Glutamatergic neuron (in vitro differentiated cells): Measurements from ENCODE around the gene KDM1B. TPM values are rescaled to one million over a fixed set of nuclear protein-coding genes. Genes with fewer than 3 reads are reported as not detected.
A peak's percentile ranks its signal among the peaks of the same experiment; 100 is the strongest.
"Not testable (repeated sequence)": the region's sequence is repeated elsewhere in the genome, so short reads cannot be mapped to it uniquely, and the experiment has no call there.

ENCODE experiments used
- DNase-seq: peaks from one replicate; pipeline ENCODE4 v3.0.0; 2022
- H3K27ac Mint-ChIP-seq: one replicate; pipeline ENCODE4 v1.8.0; 2020; ENCODE audit warnings: mild to moderate bottlenecking, mixed read lengths, inconsistent platforms; ENCODE audit not compliant: unreplicated experiment
- H3K27me3 Mint-ChIP-seq: one replicate; pipeline ENCODE4 v1.8.0; 2020; ENCODE audit warnings: mild to moderate bottlenecking, moderate library complexity, mixed read lengths, inconsistent platforms; ENCODE audit not compliant: unreplicated experiment
- H3K36me3 Mint-ChIP-seq: one replicate; pipeline ENCODE4 v1.8.0; 2020; ENCODE audit warnings: mild to moderate bottlenecking, mixed read lengths, inconsistent platforms; ENCODE audit not compliant: unreplicated experiment
- H3K4me1 Mint-ChIP-seq: one replicate; pipeline ENCODE4 v1.8.0; 2020; ENCODE audit warnings: mild to moderate bottlenecking, low read depth, mixed read lengths, inconsistent platforms; ENCODE audit not compliant: unreplicated experiment
- H3K4me3 Mint-ChIP-seq: one replicate; pipeline ENCODE4 v1.8.0; 2020; ENCODE audit warnings: mild to moderate bottlenecking, mixed read lengths, inconsistent platforms; ENCODE audit not compliant: unreplicated experiment
- H3K9me3 Mint-ChIP-seq: one replicate; pipeline ENCODE4 v1.8.0; 2020; ENCODE audit warnings: mild to moderate bottlenecking, moderate library complexity, mixed read lengths, inconsistent platforms; ENCODE audit not compliant: unreplicated experiment
- total RNA-seq: library from RNA; stranded (reverse); fragmentation: NEBNext Ultra II Directional; extraction: Animal tissue kit (Norgen Biotek cat#: 25700); gene quantifications from one replicate; pipeline ENCODE4 v1.2.1, GENCODE V29; 2021; ENCODE audit not compliant: unreplicated experiment
- TF ChIP-seq, protein P1 (sequence below): fragments of 200-600 bp; sonication (generic); IDR thresholded peaks from one replicate; pipeline ENCODE4 v1.5.0; 2021; ENCODE audit not compliant: partially characterized antibody, unreplicated experiment

KDM1B gene
- total RNA-seq, 1 donor from 2014 or later = 21.1 TPM

DNA sequence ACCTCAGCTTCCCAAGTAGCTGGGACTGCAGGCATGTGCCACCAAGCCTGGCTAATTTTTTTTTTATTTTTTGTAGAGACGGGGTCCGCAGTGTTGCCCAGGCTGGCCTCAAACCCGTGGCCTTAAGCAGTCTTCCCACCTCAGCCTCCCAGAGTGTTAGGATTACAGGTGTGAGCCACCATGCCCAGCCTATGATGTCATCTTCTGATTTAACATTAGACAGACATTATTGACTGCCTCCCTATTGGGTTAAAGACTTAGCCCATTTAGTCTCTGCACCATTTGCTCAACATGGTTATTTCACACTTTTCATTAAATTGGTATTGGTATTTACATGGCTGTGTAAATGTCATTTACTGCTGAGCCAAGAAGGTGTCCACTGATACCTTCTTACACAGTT lies 63.0 kb downstream of the KDM1B start:
- H3K27me3 Mint-ChIP-seq = peaks cover 1% of the 10 kb centered on the region
- no peak overlapping the region for H3K4me3 Mint-ChIP-seq
- H3K36me3 Mint-ChIP-seq = peaks cover 16% of the 10 kb centered on the region
- TF ChIP-seq, protein P1, sequence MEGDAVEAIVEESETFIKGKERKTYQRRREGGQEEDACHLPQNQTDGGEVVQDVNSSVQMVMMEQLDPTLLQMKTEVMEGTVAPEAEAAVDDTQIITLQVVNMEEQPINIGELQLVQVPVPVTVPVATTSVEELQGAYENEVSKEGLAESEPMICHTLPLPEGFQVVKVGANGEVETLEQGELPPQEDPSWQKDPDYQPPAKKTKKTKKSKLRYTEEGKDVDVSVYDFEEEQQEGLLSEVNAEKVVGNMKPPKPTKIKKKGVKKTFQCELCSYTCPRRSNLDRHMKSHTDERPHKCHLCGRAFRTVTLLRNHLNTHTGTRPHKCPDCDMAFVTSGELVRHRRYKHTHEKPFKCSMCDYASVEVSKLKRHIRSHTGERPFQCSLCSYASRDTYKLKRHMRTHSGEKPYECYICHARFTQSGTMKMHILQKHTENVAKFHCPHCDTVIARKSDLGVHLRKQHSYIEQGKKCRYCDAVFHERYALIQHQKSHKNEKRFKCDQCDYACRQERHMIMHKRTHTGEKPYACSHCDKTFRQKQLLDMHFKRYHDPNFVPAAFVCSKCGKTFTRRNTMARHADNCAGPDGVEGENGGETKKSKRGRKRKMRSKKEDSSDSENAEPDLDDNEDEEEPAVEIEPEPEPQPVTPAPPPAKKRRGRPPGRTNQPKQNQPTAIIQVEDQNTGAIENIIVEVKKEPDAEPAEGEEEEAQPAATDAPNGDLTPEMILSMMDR = no peak
- peaks cover 2% of the 10 kb centered on the region for H3K9me3 Mint-ChIP-seq
- DNase-seq = no peak
- peaks cover 2% of the 10 kb centered on the region for H3K4me1 Mint-ChIP-seq
- H3K27ac Mint-ChIP-seq = no peak overlapping the region

DNA sequence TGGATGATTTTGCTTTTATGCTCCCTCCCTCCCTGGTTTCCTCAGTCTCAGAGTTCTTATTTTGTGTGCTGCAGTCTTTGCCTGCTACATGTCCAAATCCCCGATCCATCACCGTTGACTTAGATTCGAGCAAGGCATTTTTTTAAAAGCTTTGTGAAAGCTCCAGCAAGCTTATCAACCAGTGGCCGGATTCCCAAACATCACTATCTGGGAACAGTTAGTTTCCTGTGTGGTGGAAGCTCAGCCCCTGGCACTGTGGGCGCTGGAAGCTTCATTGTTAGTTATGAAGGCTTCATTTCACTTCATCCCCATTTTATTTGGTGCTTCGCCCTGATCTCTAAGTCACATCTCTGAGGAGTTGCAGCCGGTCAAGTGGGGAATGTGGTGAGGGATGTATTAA lies 64.4 kb downstream of the KDM1B start:
- no peak for DNase-seq
- Mint-ChIP-seq H3K27ac (no peak overlapping the region), H3K36me3 (peaks cover 9% of the 10 kb centered on the region), H3K9me3 (peaks cover 2% of the 10 kb centered on the region), H3K27me3 (peaks cover 1% of the 10 kb centered on the region), H3K4me3 (no peak overlapping the region), H3K4me1 (no peaks in the 10 kb centered on the region)
- TF ChIP-seq, protein P1 = no peak

DNA sequence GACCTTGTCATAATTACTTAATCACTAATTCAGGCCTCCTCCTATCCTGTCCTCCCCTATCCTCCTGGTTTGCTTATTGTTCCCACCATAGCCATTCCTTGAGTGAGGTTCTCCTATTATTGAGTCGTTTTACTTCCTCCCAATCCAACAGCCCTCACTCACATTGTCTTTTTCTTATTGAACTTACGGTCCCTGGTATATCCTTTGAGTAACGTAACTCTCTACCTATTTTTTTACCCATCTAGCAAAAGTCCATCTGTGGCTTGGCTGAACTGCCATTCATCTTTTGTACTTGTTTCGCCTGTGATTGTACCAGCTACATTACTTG lies 66.0 kb downstream of the KDM1B start:
- Mint-ChIP-seq H3K36me3 (peaks cover 9% of the 10 kb centered on the region), H3K27ac (no peak overlapping the region), H3K9me3 (peaks cover 2% of the 10 kb centered on the region), H3K4me1 (no peaks in the 10 kb centered on the region), H3K4me3 (no peak overlapping the region), H3K27me3 (peaks cover 1% of the 10 kb centered on the region)
- TF ChIP-seq, protein P1 = no peak
- DNase-seq = no peak

DNA sequence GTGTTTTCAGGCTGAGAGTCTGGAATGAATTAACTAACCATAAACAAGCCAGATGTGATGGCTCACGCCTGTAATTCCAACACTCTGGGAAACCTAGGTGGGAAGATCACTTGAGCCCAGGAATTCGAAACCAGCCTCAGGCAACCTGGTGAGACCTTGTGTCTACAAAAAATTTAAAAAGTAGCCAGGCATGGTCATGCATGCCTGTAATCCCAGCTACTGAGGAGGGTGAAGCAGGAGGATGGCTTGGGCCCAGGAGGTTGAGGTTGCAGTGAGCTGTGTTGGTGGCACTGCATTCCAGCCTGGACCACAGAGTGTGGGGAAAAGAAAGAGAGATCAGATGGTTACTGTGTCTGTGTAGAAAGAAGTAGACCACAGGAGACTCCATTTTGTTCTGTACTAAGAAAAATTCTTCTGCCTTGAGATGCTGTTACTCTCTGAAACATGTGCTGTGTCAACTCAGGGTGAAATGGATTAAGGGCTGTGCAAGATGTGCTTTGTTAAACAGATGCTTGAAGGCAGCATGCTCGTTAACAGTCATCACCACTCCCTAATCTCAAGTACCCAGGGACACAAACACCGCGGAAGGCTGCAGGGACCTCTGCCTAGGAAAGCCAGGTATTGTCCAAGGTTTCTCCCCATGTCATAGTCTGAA lies 71.4 kb downstream of the KDM1B start:
- not testable (repeated sequence) for DNase-seq, H3K4me1 Mint-ChIP-seq, H3K27me3 Mint-ChIP-seq, H3K27ac Mint-ChIP-seq
- peaks cover 15% of the 10 kb centered on the region for H3K9me3 Mint-ChIP-seq
- peaks cover 30% of the 10 kb centered on the region for H3K36me3 Mint-ChIP-seq
- H3K4me3 Mint-ChIP-seq = peak overlapping the region; percentile 6

DNA sequence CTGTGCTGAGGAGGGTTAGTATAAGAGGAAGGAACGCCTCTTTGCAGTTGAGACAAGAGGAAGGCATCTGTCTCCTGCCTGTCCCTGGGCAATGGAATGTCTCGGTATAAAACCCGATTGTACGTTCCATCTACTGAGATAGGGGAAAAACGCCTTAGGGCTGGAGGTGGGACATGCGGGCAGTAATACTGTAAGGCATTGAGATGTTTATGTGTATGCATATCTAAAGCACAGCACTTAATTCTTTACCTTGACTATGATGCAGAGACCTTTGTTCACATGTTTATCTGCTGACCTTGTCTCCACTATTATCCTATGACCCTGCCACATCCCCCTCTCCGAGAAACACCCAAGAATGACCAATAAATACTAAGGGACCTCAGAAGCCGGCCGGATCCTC lies 71.9 kb downstream of the KDM1B start:
- H3K27ac Mint-ChIP-seq, H3K4me3 Mint-ChIP-seq, H3K27me3 Mint-ChIP-seq, DNase-seq, H3K4me1 Mint-ChIP-seq: not testable (repeated sequence)
- Mint-ChIP-seq H3K36me3 (peaks cover 36% of the 10 kb centered on the region), H3K9me3 (peaks cover 19% of the 10 kb centered on the region)

DNA sequence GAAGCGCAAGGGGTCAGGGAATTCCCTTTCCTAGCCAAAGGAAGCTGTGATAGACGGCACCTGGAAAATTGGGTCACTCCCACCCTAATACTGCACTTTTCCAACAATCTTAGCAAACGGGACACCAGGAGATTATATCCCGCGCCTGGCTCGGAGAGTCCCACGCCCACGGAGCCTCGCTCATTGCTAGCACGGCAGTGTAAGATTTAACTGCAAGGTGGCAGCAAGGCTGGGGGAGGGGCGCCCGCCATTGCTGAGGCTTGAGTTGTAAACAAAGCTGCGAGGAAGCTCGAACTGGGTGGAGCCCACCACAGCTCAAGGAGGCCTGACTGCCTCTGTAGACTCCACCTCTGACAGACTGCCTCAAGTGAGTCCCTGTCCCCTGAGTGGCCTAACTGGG lies 73.4 kb downstream of the KDM1B start:
- not testable (repeated sequence) for H3K27me3 Mint-ChIP-seq, DNase-seq, H3K27ac Mint-ChIP-seq, H3K4me3 Mint-ChIP-seq, H3K4me1 Mint-ChIP-seq
- Mint-ChIP-seq H3K9me3 (peaks cover 19% of the 10 kb centered on the region), H3K36me3 (peaks cover 43% of the 10 kb centered on the region)

DNA sequence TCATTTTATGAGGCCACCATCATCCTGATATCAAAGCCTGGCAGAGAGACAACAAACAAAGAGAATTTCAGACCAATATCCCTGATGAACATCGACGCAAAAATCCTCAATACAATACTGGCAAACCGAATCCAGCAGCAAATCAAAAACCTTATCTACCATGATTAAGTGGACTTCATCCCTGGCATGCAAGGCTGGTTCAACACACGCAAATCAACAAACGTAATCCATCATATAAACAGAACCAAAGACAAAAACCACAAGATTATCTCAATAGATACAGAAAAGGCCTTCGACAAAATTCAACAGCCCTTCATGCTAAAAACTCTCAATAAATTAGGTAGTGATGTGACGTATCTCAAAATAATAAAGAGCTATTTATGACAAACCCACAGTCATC lies 76.6 kb downstream of the KDM1B start:
- H3K27ac Mint-ChIP-seq, DNase-seq, H3K27me3 Mint-ChIP-seq, H3K4me1 Mint-ChIP-seq, H3K4me3 Mint-ChIP-seq: not testable (repeated sequence)
- Mint-ChIP-seq H3K36me3 (peaks cover 52% of the 10 kb centered on the region), H3K9me3 (peaks cover 19% of the 10 kb centered on the region)

DNA sequence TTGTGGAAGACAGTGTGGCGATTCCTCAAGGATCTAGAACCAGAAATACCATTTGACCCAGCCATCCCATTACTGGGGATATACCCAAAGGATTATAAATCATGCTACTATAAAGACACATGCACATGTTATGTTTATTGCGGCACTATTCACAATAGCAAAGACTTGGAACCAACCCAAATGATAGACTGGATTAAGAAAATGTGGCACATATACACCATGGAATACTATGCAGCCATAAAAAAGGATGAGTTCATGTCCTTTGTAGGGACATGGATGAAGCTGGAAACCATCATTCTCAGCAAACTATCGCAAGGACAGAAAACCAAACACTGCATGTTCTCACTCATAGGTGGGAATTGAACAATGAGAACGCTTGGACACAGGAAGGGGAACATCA lies 78.5 kb downstream of the KDM1B start:
- not testable (repeated sequence) for H3K27ac Mint-ChIP-seq, H3K4me3 Mint-ChIP-seq, DNase-seq, H3K4me1 Mint-ChIP-seq, H3K27me3 Mint-ChIP-seq
- Mint-ChIP-seq H3K36me3 (peaks cover 41% of the 10 kb centered on the region), H3K9me3 (peaks cover 14% of the 10 kb centered on the region)
